Measurements from ENCODE around the gene SNAP91. TPM values are rescaled to one million over a fixed set of nuclear protein-coding genes. Genes with fewer than 3 reads are reported as not detected.
"Not testable (repeated sequence)": the region's sequence is repeated elsewhere in the genome, so short reads cannot be mapped to it uniquely, and the experiment has no call there.

Gene SNAP91
- total and polyA plus RNA-seq, 2 of the 8 experiments (the other 6 are each of a cell fraction or from before 2014, with no cell fraction given) = 1.3 to 1.5 TPM

DNA sequence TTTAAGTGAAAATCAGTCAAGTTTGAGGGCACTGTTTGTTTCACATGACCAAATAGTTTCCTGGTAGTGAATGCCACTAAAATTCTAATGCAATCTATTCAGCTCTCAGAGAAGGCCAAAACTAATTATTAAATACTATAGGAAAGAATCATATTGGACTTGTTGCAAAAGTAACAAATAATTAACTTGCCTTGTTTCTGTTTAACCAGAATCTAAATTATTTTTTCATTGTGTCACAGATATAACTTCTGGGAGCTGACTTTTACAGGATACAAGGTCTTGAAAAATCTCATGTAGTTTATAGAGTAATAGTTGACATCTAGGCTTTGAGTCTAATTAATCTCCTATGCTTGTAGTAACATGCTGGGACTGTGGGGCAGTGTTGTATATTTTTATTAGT is 152.0 kb downstream of the SNAP91 start (continued):
- no peak for TF ChIP-seq POU5F1 (IDR thresholded peaks at IDR 0.05; ENCODE audit: low read depth, low read length)

DNA sequence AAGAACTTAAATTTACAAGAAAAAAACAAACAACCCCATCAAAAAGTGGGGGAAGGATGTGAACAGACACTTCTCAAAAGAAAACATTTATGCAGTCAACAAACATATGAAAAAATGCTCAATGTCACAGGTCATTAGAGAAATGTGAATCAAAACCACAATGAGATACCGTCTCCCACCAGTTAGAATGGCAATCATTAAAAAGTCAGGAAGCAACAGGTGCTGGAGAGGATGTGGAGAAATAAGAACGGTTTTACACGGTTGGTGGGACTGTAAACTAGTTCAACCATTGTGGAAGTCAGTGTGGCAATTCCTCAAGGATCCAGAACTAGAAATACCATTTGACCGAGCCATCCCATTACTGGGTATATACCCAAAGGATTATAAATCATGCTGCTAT is 157.2 kb downstream of the SNAP91 start:
- H3K56ac ChIP-seq (replicated peaks; ENCODE audit: insufficient read length, low read depth, low read length); H2BK12ac ChIP-seq (ENCODE audit: low read depth, low read length); H4K20me1 ChIP-seq (replicated peaks in 1 of 2; ENCODE audit: control insufficient read depth in 1 of 2, insufficient read depth in 2 of 2, low read length in 2 of 2); H2BK15ac ChIP-seq (ENCODE audit: low read length); H4K5ac ChIP-seq (ENCODE audit: insufficient read length, low read depth, low read length); H3K18ac ChIP-seq (ENCODE audit: extremely low read depth, low read length); H2BK5ac ChIP-seq (ENCODE audit: low read depth, low read length); H3K9ac ChIP-seq (replicated peaks in 1 of 4; ENCODE audit: extremely low read depth in 1 of 4, low read depth in 3 of 4, low read length in 3 of 4); H3K4me1 ChIP-seq (replicated peaks in 1 of 4; ENCODE audit: control insufficient read depth in 3 of 4, insufficient read depth in 4 of 4, low read length in 3 of 4); FAIRE-seq; DNase-seq (ENCODE audit: low read depth in 1 of 2, low spot score in 2 of 2); H3K4me3 ChIP-seq (ENCODE audit: extremely low read depth in 1 of 4, insufficient read depth in 2 of 4, low read depth in 3 of 4, low read length in 4 of 4); H3K4ac ChIP-seq (replicated peaks; ENCODE audit: insufficient read length, low read depth, low read length); H3K14ac ChIP-seq (ENCODE audit: insufficient read length); POLR2A ChIA-PET (ENCODE audit: partially characterized antibody); H3K4me2 ChIP-seq (ENCODE audit: insufficient read depth in 1 of 2, low read depth in 2 of 2, low read length in 2 of 2); H3K36me3 ChIP-seq (ENCODE audit: control insufficient read depth in 2 of 4, insufficient read depth in 4 of 4, low read length in 3 of 4); H3K27me3 ChIP-seq (replicated peaks in 1 of 4; ENCODE audit: control insufficient read depth in 3 of 4, extremely low read depth in 1 of 4, insufficient read depth in 3 of 4, low read length in 3 of 4); H2BK20ac ChIP-seq (ENCODE audit: low read length); CTCF ChIA-PET (ENCODE audit: partially characterized antibody); H3K9me3 ChIP-seq (ENCODE audit: insufficient read depth in 2 of 2, low read depth in 1 of 2, low read length in 1 of 2); H2AK5ac ChIP-seq (ENCODE audit: low read depth, low read length); H3K79me1 ChIP-seq (ENCODE audit: low read depth, low read length); H3K23me2 ChIP-seq (ENCODE audit: low read depth, low read length); H2AFZ ChIP-seq (ENCODE audit: low read length); H3K23ac ChIP-seq (ENCODE audit: insufficient read length); H4K91ac ChIP-seq (replicated peaks; ENCODE audit: insufficient read length, low read length); H3K27ac ChIP-seq (ENCODE audit: low read depth, low read length); H2BK120ac ChIP-seq (replicated peaks; ENCODE audit: low read depth, low read length); H4K8ac ChIP-seq (ENCODE audit: extremely low read depth, insufficient read depth, low read length); H3K79me2 ChIP-seq (ENCODE audit: control insufficient read depth in 1 of 2, insufficient read depth in 2 of 2, low read length in 2 of 2): not testable (repeated sequence)
- 92% methylated on average over 4 of the region's 4 CpGs; no CpG with 5 or more reads in 1 of the 2 experiments for WGBS, 2 experiments (ENCODE audit: extremely low coverage in 1 of 2, insufficient coverage in 1 of 2, insufficient read length in 1 of 2, insufficient replicate concordance in 2 of 2, low coverage in 1 of 2, low lambda C conversion rate in 2 of 2, missing lambda C conversion rate in 1 of 2)
